Right renal cortex interstitium (tissue), 3 donors: ENCODE data around the gene DDR2. TPM values are rescaled to one million over a fixed set of nuclear protein-coding genes. Genes with fewer than 3 reads are reported as not detected.
"Not testable (repeated sequence)": the region's sequence is repeated elsewhere in the genome, so short reads cannot be mapped to it uniquely, and the experiment has no call there.

Source experiments
- DNase-seq, 3 donors: peaks; one replicate each; pipeline ENCODE4 v3.0.0-alpha.2; 2013; ENCODE audit warnings: low read depth in 3 of 3, low spot score in 2 of 3
- polyA plus RNA-seq, 3 donors: library from polyadenylated mRNA; unstranded; fragments of 120-200 nt; gene quantifications; one replicate each; pipeline ENCODE4 v1.2.1, GENCODE V29; 2013; ENCODE audit not compliant: insufficient read length in 3 of 3

DDR2 gene
- polyA plus RNA-seq, 3 donors: 19.5 to 22.7 (median 22.6) TPM

- DNase-seq: no peak
Measured at GRCh38 chr1:162753998-162754585, 121.8 kb downstream of the DDR2 start.

GRCh38 chr1:162755306-162755705, 123.0 kb downstream of the DDR2 start:
- DNase-seq: no peak

GRCh38 chr1:162756523-162756922, 124.3 kb downstream of the DDR2 start:
- no peak for DNase-seq

GRCh38 chr1:162757476-162757875, 125.2 kb downstream of the DDR2 start:
- no peak for DNase-seq

GRCh38 chr1:162765788-162766187, 133.5 kb downstream of the DDR2 start:
- no peak for DNase-seq

GRCh38 chr1:162772571-162773154, 140.4 kb downstream of the DDR2 start:
- DNase-seq: no peak

- no peak for DNase-seq
Measured at GRCh38 chr1:162774007-162774406, 141.7 kb downstream of the DDR2 start.

- no peak for DNase-seq
Measured at GRCh38 chr1:162779043-162779442, 146.8 kb downstream of the DDR2 start.

GRCh38 chr1:162782671-162783070, 150.4 kb downstream of the DDR2 start:
- DNase-seq: no peak

- DNase-seq: not testable (repeated sequence)
Measured at GRCh38 chr1:162784926-162785325, 152.7 kb downstream of the DDR2 start.

GRCh38 chr1:162788783-162789182, 156.5 kb downstream of the DDR2 start:
- DNase-seq: not testable (repeated sequence)

- peak; percentile 18 to 36 (median 31) for DNase-seq
Measured at GRCh38 chr1:162790303-162790984, 158.2 kb downstream of the DDR2 start, which contains the start of gene HSD17B7. Gene HSD17B7 (plus strand): TSS chr1:162790702. CDS start chr1:162790801, 99 bp downstream.

- not testable (repeated sequence) for DNase-seq
Measured at GRCh38 chr1:162790985-162791357, 158.7 kb downstream of the DDR2 start.

GRCh38 chr1:162794284-162794683, 162.0 kb downstream of the DDR2 start:
- DNase-seq: not testable (repeated sequence)

- DNase-seq: not testable (repeated sequence)
Measured at GRCh38 chr1:162796617-162797279, 164.5 kb downstream of the DDR2 start.

- DNase-seq: peak in 2 of 3 donors; percentile 40 to 42
Measured at GRCh38 chr1:162799995-162800830, 167.9 kb downstream of the DDR2 start.

GRCh38 chr1:162807503-162807902, 175.2 kb downstream of the DDR2 start:
- DNase-seq: not testable (repeated sequence)

- DNase-seq: not testable (repeated sequence)
Measured at GRCh38 chr1:162812357-162812756, 180.1 kb downstream of the DDR2 start.

- not testable (repeated sequence) for DNase-seq
Measured at GRCh38 chr1:162818136-162818535, 185.9 kb downstream of the DDR2 start.

- DNase-seq: not testable (repeated sequence)
Measured at GRCh38 chr1:162818666-162819065, 186.4 kb downstream of the DDR2 start.
